Muscle layer of duodenum (tissue), 2 donors: Measurements from ENCODE around the gene ALDOC.
"Not testable (repeated sequence)": the region's sequence is repeated elsewhere in the genome, so short reads cannot be mapped to it uniquely, and the experiment has no call there.

Experiments
- H3K27ac ChIP-seq: one replicate; pipeline ENCODE4 v1.7.0; 2013; ENCODE audit warnings: mild to moderate bottlenecking, low read length
- H3K27me3 ChIP-seq: one replicate; pipeline ENCODE4 v1.7.0; 2013; ENCODE audit warnings: low read depth, mild to moderate bottlenecking, control low read depth, low read length
- H3K36me3 ChIP-seq, 2 donors: one replicate each; pipeline ENCODE4 v1.7.0; 2013; ENCODE audit warnings: low read length in 2 of 2, control low read depth in 1 of 2, mild to moderate bottlenecking in 1 of 2; ENCODE audit not compliant: insufficient read depth in 2 of 2, control insufficient read depth in 1 of 2
- H3K4me1 ChIP-seq, 2 donors: one replicate each; pipeline ENCODE4 v1.7.0; 2013; ENCODE audit warnings: low read length in 2 of 2, mild to moderate bottlenecking in 2 of 2, control low read depth in 1 of 2, moderate library complexity in 1 of 2; ENCODE audit not compliant: insufficient read depth in 2 of 2, control insufficient read depth in 1 of 2
- H3K4me3 ChIP-seq, 2 donors: one replicate each; pipeline ENCODE4 v1.7.0; 2013; ENCODE audit warnings: low read length in 2 of 2, low read depth in 1 of 2, mild to moderate bottlenecking in 1 of 2
- H3K9me3 ChIP-seq, 2 donors: one replicate each; pipeline ENCODE4 v1.7.0; 2013; ENCODE audit warnings: low read length in 2 of 2, control low read depth in 1 of 2, mild to moderate bottlenecking in 1 of 2; ENCODE audit not compliant: control insufficient read depth in 1 of 2
- donor health status: healthy.

Gene ALDOC

DNA sequence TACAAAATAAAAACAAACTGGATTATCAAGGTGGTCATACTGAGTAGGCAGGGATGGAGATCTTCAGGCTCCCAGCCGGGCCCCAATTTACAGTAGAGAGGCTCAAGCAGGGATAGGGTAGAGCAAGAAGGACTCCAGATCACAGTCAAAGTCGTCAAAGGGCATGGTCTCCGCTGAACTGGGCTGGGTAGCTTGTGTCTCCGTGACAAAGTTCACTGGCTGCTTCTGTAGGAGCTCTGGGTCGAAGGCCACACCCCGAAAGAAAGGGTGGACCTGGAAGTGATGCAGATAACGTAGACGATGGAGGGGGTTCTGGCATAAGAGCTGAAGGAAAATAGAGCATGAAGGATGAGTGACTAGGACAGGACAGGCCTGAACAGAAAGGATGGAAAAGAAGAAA, 33.7 kb upstream of the ALDOC start:
- Histone ChIP-seq H3K27ac (no peak overlapping the region), H3K4me3 (no peak overlapping the region), H3K36me3 (peaks cover 6 to 27% of the 10 kb centered on the region in 2 donors), H3K4me1 (no peaks in the 10 kb centered on the region), H3K9me3 (no peaks in the 10 kb centered on the region), H3K27me3 (no peaks in the 10 kb centered on the region)

GRCh38 chr17:28604031-28604430, 27.3 kb upstream of the ALDOC start:
- not testable (repeated sequence) for H3K36me3 ChIP-seq, H3K4me1 ChIP-seq, H3K27me3 ChIP-seq, H3K4me3 ChIP-seq, H3K27ac ChIP-seq, H3K9me3 ChIP-seq

DNA sequence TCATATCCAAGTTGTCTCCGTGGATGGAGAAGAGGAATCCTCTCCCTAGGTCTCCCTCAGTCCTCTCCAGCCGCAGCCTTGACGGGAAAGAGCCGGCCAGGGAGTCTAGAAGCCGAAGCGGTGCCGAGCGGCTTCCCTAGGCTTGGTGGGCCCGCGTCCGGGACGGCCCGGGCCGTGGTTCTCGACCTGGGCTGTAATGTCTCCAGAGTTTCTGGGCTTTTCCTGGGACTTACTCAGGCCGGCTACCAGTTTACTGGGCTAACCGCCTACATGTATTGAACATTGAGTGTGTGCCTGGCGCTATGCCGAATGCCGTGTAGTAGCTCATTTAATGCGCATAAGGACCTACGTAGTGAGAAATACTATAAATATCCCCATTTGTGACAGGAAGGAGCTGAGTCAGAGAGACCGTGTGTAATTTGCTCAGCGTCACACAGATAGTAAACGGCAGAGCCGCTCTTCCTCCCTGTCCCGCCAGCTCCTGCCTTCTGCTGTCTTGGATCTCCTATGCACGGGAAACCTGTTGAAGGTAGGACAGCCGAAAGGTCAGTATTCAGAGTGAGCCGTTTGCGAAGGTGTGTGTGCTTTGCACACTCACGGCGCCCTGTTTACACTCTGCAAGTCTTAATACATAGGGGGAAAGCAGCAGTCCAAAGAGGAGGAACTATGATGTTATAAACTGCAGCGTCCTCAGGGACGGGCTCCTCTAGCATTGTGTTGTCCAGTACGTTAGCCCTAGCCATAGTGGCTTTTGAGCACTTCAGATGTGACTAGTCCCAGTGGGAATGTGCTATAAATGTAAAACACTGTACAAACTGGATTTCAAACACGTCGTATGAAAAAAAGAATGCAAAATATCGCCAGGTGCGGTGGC, 22.9 kb upstream of the ALDOC start:
- peak overlapping the region; percentile 98 for H3K27ac ChIP-seq
- H3K4me3 ChIP-seq: peak overlapping the region; percentile 62 to 88
- peaks cover 0 to 9% of the 10 kb centered on the region in 2 donors for H3K4me1 ChIP-seq
- no peaks in the 10 kb centered on the region for H3K27me3 ChIP-seq
- peaks cover 0 to 3% of the 10 kb centered on the region in 2 donors for H3K36me3 ChIP-seq
- no peaks in the 10 kb centered on the region for H3K9me3 ChIP-seq

DNA sequence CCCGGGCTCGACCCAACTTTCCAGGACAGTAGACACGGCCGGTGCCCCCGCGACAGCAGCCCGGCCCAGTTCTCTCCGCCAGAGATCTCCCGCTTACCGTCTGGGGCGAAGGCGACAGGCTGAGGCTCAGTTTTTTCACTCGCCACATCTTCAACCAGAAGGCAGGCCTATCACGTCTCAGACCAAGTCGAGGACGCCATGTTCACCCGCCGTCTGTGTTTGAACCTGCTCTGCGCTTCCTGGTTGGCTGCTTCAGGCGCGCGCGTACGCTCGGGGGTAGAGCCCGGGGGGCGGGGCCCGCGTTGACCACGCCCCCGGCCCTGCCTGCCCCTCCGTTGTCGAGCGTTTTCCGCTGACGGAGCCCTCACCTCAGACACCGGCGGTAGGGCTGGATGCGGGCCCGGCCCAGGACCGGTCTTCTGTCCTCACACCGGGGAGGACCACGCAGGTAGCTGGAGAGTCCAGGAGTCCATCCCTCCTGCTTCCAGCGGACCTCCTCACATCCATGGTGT, 22.2 kb upstream of the ALDOC start, which contains the start of gene SPAG5:
SPAG5 (minus strand) TSS at position 227 of the 512 bp plus-strand sequence; CDS start at position 148, 79 bp downstream.
- H3K9me3 ChIP-seq: no peaks in the 10 kb centered on the region
- H3K36me3 ChIP-seq: peaks cover 0 to 3% of the 10 kb centered on the region in 2 donors
- H3K4me3 ChIP-seq: peak within 1 kb of the TSS; percentile 62 to 88
- peak within 1 kb of the TSS; percentile 98 for H3K27ac ChIP-seq
- no peaks in the 10 kb centered on the region for H3K27me3 ChIP-seq
- H3K4me1 ChIP-seq: peaks cover 0 to 9% of the 10 kb centered on the region in 2 donors

DNA sequence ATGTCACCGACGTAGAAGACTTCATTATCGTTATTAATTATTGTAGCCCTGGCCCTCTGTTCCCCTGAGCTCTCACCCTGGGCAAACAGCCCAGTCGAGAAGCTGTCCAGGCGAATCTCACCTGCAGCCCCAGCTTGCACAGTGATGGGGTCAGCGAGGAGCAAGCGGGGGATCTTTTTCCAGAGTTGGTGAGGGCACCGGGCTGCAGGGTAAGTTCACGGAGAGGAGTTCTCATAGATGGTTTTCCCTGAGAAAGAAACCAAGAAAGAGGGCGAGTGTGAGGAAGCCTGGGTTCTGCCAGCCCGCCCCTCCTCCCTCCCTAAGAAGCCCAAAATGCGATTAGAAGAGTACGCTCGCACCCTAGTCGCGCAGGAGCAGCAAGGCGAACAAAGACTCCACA, 21.7 kb upstream of the ALDOC start:
- Histone ChIP-seq H3K4me3 (peak overlapping the region; percentile 62 to 88), H3K4me1 (peaks cover 0 to 9% of the 10 kb centered on the region in 2 donors), H3K27me3 (no peaks in the 10 kb centered on the region), H3K27ac (no peak overlapping the region), H3K36me3 (peaks cover 0 to 3% of the 10 kb centered on the region in 2 donors), H3K9me3 (no peaks in the 10 kb centered on the region)

DNA sequence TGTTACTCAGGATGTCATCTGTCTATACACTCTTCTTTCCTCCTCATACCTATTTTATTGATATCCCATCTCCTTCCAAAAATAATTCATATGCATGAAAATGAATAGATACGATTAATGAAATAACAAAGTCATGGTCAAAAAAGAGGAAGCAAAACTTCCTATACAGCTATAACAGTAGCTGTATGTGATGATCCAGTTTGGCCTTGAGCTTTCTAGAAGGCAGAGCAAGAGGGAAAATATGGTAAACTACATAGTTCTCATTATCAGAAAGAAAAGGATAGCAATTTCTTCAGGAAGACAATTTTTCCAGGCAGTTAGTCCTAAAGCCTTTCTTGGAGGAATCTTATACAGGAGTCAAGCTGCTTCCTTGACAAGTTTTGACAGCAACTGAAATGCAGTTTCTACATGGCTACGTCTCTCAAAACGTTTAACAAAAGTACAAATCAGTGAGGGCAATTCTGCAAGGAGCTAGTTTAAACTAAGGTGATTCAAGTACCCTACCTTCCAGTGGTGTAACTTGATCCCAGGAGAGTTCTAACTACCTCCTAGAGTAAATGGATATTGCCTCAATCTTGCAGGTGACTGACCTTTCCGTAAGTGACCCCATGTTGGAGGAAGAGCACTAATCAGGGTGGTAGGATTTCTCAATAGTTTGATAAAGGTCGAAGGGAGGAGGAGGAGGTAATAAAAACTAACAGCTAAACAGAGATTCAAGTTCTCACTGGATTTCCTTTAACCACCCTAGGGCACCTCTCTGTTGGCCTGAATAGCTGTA, 21.1 kb upstream of the ALDOC start:
- Histone ChIP-seq H3K4me3 (peak overlapping the region; percentile 62 to 88), H3K27me3 (no peaks in the 10 kb centered on the region), H3K9me3 (no peaks in the 10 kb centered on the region), H3K27ac (no peak overlapping the region), H3K4me1 (peaks cover 0 to 9% of the 10 kb centered on the region in 2 donors), H3K36me3 (peaks cover 0 to 3% of the 10 kb centered on the region in 2 donors)

DNA sequence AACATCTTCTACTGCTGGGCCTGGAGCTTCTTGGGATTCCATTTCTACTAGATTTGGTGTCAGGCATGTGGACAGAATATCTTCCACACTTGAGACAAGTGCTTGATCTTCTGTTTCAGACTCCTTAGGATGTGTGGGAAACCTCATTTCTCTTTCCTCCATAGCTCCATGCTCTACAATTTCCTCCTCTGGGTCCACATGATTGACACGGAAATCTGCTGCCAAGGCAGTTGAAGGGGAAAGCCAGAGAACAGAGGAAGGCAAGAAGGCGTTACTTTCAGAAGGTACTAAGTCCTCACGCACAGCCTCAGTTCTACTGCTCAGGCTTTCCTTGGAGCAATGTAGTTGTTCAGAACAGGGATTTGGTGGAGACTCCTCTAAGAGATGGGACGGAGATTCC, 15.6 kb upstream of the ALDOC start:
- Histone ChIP-seq H3K27me3 (no peaks in the 10 kb centered on the region), H3K27ac (no peak overlapping the region), H3K9me3 (no peaks in the 10 kb centered on the region), H3K36me3 (no peaks in the 10 kb centered on the region), H3K4me1 (no peaks in the 10 kb centered on the region), H3K4me3 (no peak overlapping the region)

DNA sequence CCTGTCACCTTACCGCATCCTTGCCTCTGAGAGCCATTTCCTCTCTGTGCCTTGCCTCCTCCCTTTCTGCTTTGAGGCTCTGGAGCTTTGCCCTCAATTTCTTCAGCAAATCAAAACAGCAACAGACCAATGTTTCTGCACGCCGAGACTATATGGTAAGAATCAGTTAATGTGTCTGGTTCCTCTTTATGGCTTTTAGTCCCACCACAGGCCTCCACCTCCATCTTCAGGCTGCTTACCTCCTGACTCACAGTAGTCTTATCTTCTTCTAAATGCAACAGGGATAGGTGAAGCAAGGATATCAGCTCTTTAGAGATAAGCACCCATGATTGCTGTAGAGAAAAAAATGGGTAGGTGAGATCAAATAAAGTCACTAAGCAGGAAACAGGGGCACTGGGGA, 9.2 kb upstream of the ALDOC start:
- H3K27ac ChIP-seq: no peak overlapping the region
- H3K27me3 ChIP-seq: no peaks in the 10 kb centered on the region
- H3K4me1 ChIP-seq: no peaks in the 10 kb centered on the region
- H3K36me3 ChIP-seq: peaks cover 5 to 12% of the 10 kb centered on the region in 2 donors
- H3K4me3 ChIP-seq: no peak overlapping the region
- H3K9me3 ChIP-seq: no peaks in the 10 kb centered on the region

GRCh38 chr17:28584434-28584833, 7.7 kb upstream of the ALDOC start:
- no peaks in the 10 kb centered on the region for H3K9me3 ChIP-seq
- H3K27ac ChIP-seq: no peak overlapping the region
- no peaks in the 10 kb centered on the region for H3K4me1 ChIP-seq
- H3K36me3 ChIP-seq: peaks cover 5 to 12% of the 10 kb centered on the region in 2 donors
- no peak overlapping the region for H3K4me3 ChIP-seq
- no peaks in the 10 kb centered on the region for H3K27me3 ChIP-seq

GRCh38 chr17:28582513-28582912, 5.8 kb upstream of the ALDOC start:
- no peak overlapping the region for H3K27ac ChIP-seq
- no peaks in the 10 kb centered on the region for H3K4me1 ChIP-seq
- peaks cover 5 to 12% of the 10 kb centered on the region in 2 donors for H3K36me3 ChIP-seq
- H3K4me3 ChIP-seq: no peak overlapping the region
- H3K9me3 ChIP-seq: no peaks in the 10 kb centered on the region
- no peaks in the 10 kb centered on the region for H3K27me3 ChIP-seq

DNA sequence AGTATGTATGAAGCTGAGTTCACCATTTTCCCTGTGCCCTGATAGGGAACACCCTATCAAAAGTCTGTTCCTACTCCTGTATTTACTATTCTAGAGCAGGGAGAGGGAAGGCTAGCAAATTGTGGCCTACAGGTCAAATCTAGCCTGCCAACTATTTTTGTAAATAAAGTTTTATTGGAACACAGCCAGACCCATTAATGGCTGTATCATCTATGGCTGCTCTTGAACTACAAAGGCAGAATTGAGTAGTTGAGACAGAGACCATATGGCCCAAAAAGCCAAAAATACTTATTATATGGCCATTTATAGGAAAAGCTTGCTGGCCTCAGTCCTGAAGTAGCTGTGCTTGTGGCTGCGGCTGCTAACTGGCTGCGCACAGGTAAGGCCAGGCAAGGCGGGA, 4.3 kb upstream of the ALDOC start:
- Histone ChIP-seq H3K27me3 (no peaks in the 10 kb centered on the region), H3K27ac (no peak overlapping the region), H3K9me3 (no peaks in the 10 kb centered on the region), H3K4me3 (no peak overlapping the region), H3K4me1 (peaks cover 0 to 8% of the 10 kb centered on the region in 2 donors), H3K36me3 (peaks cover 5 to 12% of the 10 kb centered on the region in 2 donors)
